T47D (cell line): ENCODE results near the gene RFNG.

Experiments used
- DNase-seq, 2 experiments: peaks; one replicate each; pipeline versions ENCODE4 v3.0.0 to v3.0.0-alpha.2; 2011 to 2012; ENCODE audit warnings: low read depth in 1 of 2, low spot score in 1 of 2
- JUND ChIP-seq: IDR thresholded peaks from 2 replicates; pipeline ENCODE4 v1.6.1; 2012; ENCODE audit warnings: low read depth
- in situ Hi-C: cut with HindIII; loops from 2 replicates; pipeline ENCODE4 v1.10.0; 2016; ENCODE audit warnings: low sequenced_read_pairs, low pct_unique_long_range_greater_than_20kb

Gene RFNG

DNA sequence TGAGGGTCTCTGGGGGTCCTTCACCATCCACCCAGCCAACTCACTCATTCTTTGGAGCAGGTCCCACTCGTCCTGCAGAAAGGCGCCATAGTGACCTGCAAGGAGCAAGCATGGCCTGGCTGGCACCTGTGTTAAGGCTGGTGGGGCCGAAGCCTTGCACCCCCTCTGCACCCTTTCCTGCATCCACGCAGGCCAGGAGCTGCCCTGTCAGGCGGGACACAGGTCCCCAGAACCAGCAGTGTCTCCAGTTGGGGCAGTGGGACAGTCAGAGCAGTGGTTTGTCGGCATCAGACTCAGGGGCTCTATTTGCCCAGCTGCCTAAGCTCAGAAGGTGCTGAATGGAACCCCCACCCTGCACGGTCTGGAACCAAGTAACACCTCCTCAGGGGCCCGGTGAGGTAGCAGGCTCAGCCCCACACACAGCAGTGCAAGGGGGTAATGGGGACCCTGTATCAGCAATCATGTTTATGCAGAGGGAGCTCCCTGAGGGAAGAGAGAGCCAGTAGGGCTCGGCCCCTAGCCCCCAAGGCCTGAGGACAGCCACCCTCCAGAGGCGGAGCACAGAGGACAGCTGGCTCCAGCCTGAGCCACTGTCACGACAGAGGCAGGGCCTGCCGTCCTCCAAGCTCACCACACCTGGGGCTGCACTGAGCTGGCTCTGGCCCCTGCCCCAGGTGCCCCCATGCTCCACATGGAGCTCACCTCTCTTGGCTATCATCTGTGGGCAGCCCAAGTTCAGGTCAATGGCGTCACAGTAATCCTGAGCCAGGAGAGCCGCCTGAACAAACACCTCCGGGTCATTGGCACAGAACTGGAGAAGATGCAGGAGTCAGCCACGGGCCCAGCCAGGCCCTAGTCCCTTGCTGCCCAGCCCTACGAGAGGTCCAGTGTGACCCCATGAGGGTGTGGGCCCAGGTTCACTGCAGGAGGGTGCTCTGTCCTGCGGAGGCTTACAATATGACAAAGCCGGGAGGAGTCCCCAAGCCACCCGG is 12.1 kb upstream of the RFNG start:
- no peak for TF ChIP-seq JUND
- in situ Hi-C loops: no loop called here

GRCh38 chr17:82062984-82063368 is 11.4 kb upstream of the RFNG start:
- no peak for DNase-seq
- in situ Hi-C loops: no loop called here
- TF ChIP-seq JUND: no peak

More for the DNA sequence above, 12.1 kb upstream of the RFNG start:
- peak in 1 of 2 experiments; percentile 54 for DNase-seq

DNA sequence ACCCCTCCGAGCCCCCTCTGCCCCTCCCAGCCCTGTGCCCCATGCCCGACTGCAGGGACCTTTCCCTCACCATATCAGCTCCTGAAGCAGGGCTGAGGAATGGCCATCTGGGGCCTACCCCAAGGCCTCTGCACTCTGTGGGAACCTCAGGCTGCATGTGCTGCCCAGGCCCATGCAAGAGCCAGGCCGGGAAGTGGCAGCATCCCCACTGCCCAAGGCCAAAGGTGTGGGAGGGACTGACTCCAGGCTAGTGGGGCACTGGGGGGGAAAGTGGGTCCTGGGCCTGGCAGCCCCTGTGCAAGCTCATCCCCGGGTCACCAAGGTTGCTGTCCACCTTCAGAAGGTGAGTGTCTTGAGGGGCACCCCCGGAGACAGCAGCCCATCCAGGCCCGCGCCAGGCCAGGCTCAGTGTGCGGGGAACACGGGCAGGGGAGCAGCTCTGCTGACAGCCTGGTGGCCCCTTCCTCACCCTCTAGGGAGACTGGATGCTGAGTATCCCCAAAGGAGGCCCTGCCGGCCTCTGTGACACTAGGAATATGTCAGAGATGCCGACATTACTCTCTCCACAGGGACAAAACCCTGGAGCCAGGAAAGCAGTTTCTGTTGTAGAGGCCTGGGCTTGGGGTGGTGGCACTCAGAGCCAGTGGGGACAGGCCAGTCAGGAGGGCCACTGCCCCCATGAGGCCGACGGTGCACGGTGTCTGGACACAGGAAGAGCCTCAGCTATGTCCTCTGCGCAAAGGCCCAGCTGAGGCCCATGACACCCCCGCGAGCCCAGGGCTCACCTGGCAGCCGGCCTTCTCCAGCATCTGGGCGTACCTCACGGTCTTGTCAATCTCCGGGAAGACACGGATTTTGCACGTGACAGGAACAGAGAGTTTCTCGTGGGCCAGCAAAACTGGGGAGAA is 10.7 kb upstream of the RFNG start:
- DNase-seq: no peak
- in situ Hi-C loops: no loop called here
- no peak for TF ChIP-seq JUND

GRCh38 chr17:82061047-82061925 is 9.7 kb upstream of the RFNG start:
- no peak for DNase-seq
- in situ Hi-C loops: no loop called here
- TF ChIP-seq JUND: no peak

DNA sequence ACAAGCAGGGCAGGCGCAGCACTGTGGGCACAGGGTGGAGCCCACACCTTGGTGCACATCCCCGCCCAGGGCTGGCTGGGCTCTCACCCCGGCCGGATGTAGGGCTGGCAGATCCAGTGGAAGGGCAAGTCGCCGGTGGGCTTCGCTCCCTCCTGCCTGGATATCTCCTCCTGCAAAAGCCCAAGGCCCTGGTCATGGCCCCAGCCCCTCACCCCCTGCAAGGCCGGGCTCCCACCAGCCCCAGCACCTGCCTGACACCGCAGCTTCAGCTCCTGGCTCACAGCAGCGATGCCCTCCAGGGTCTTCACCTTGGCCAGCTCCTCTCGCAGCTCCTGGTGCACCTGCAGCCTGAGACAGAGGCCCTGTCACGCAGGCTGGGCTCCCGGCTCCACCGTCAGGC is 9.0 kb upstream of the RFNG start:
- DNase-seq: no peak
- in situ Hi-C loops: no loop called here
- TF ChIP-seq JUND: no peak

DNA sequence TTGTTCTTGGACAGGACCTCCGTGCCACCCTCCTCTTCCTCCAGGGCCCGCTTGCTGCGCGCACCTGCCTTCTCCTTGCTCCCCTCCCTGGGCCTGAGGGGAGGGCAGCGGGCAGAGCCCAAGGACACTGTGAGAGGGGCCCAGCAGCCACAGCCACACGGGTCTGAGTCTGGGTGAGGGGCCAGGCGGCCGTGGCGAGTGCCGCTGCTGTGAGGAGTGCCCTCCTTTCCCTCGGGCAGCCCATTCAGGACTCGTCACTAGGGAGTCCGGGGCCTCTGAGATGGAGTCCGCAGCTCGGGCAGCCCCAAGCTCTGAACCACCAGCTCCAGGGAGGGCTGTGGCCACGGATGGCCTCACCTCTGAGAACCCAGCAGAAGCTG is 8.4 kb upstream of the RFNG start:
- in situ Hi-C loops: no loop called here
- no peak for TF ChIP-seq JUND
- no peak for DNase-seq

DNA sequence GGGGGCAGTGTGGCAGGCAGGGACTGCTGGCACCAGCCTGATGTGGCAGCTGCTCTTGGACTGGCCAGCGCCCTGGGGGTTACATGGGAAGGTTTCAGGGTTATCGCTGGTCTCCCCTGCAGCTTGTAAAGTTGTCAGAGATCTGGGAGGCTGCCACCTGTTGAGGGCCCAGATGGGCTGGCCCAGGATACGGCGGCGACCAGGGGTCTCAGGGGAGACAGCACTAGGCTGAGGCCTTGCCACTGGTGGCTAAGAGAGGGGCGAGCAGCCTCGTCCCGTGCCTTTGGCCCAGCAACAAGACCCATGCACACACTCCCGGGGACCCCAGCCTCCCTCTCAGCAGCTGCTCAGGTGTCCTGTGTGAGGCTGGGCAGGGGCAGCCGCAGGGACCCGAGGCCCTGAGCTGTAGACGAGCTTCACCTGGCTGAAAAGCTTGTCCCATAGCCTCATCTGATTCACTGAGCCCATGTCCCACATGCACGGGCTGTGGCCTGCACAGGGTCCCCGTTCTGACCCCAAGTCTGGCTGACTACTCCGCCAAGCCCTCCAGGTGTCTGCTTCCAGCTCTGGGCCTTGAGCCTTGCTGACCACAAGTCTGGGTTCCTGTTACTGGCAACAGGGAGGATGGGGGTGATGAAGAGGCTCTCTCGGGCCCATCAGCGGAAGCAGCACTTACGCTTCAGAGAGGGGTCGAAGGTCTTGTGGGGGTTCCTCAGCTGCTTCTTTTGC is 7.8 kb upstream of the RFNG start:
- TF ChIP-seq JUND: no peak
- in situ Hi-C loops: no loop called here
- no peak for DNase-seq

- in situ Hi-C loops: no loop called here
- TF ChIP-seq JUND: no peak
- no peak for DNase-seq
Measured at GRCh38 chr17:82058855-82059249, 7.2 kb upstream of the RFNG start.

GRCh38 chr17:82058230-82058854 is 6.7 kb upstream of the RFNG start:
- no peak for TF ChIP-seq JUND
- in situ Hi-C loops: no loop called here
- no peak for DNase-seq

GRCh38 chr17:82056729-82057621 is 5.4 kb upstream of the RFNG start:
- DNase-seq: no peak
- in situ Hi-C loops: no loop called here
- TF ChIP-seq JUND: no peak
